Measurements from ENCODE around the gene COP1. TPM values are rescaled to one million over a fixed set of nuclear protein-coding genes. Genes with fewer than 3 reads are reported as not detected.

COP1 gene
- total and polyA plus RNA-seq, 2 of the 8 experiments (the other 6 are each of a cell fraction or from before 2014, with no cell fraction given): 26.2 to 44.9 TPM

GRCh38 chr1:176217461-176218099, 10.5 kb upstream of the COP1 start (continued):
- no peak for TF ChIP-seq RBBP5 (IDR thresholded peaks at IDR 0.05; ENCODE audit: borderline replicate concordance, low read depth, low read length)
- TF ChIP-seq YY1 (IDR thresholded peaks at IDR 0.05; ENCODE audit: low read depth, low read length): no peak
- TF ChIP-seq ATF3 (IDR thresholded peaks at IDR 0.05; ENCODE audit: insufficient read depth, low read depth, low read length): no peak
- TF ChIP-seq CTCF (IDR thresholded peaks at IDR 0.05; ENCODE audit: control extremely low read depth in 1 of 3, insufficient read depth in 1 of 3, low read depth in 1 of 3, low read length in 3 of 3): no peak
- no peak for TF ChIP-seq FOSL1 (IDR thresholded peaks at IDR 0.05; ENCODE audit: insufficient read depth, low read depth, low read length)
- TF ChIP-seq SIX5 (IDR thresholded peaks at IDR 0.05; ENCODE audit: low read depth, low read length): no peak
- TF ChIP-seq TAF1 (IDR thresholded peaks at IDR 0.05; ENCODE audit: low read depth, low read length): no peak
- TF ChIP-seq CEBPB (IDR thresholded peaks at IDR 0.05; ENCODE audit: low read depth, low read length): no peak
